T-cell (primary cell): ENCODE measurements around the gene DSCAML1. TPM values are rescaled to one million over a fixed set of nuclear protein-coding genes. Genes with fewer than 3 reads are reported as not detected.

ENCODE experiments used
- ATAC-seq, 4 experiments: fragments of 200-7000 bp in 3 of 4; fragments of 150-1000 bp in 1 of 4; cut with Tn5 transposase; replicated peaks in 1 of 4; 1 replicate in 3 of 4; 2 replicates in 1 of 4; pipeline ENCODE4 v1.10.0; 2021; ENCODE audit warnings: moderate library complexity in 3 of 4, mild to moderate bottlenecking in 2 of 4, moderate number of reproducible peaks in 1 of 4
- CTCF ChIA-PET, 2 donors: fragments of 300-600 bp; sonication (Branson Sonifier 250); formaldehyde crosslinking; loops; one replicate each; lab custom pipeline; 2022; ENCODE audit warnings: antibody characterized with exemption in 2 of 2; lab: Charles Lee
- POLR2A ChIA-PET, 2 donors: fragments of 300-600 bp; sonication (Branson Sonifier 250); formaldehyde crosslinking; loops; one replicate each; lab custom pipeline; 2022; ENCODE audit warnings: antibody characterized with exemption in 2 of 2; lab: Charles Lee
- DNase-seq, 35 experiments: peaks; one replicate each; pipeline versions ENCODE4 v3.0.0 to v3.0.0-alpha.2; 2013 to 2023
- H3K27ac ChIP-seq: one replicate; pipeline ENCODE4 v1.5.1; 2013; ENCODE audit warnings: low read length
- H3K27me3 ChIP-seq, 2 experiments: replicated peaks in 1 of 2; 1 replicate in 1 of 2; 2 replicates in 1 of 2; pipeline versions ENCODE4 v1.6.1 to v1.7.0; 2013; ENCODE audit warnings: low read length in 1 of 2, mixed read lengths in 1 of 2; ENCODE audit not compliant: control insufficient read depth in 2 of 2, insufficient read depth in 2 of 2; ENCODE audit errors: extremely low read depth in 1 of 2
- H3K36me3 ChIP-seq, 2 donors: 1 replicate in 1 of 2; 2 replicates in 1 of 2; pipeline versions ENCODE4 v1.6.1 to v1.7.0; 2013; ENCODE audit warnings: low read length in 1 of 2; ENCODE audit not compliant: control insufficient read depth in 2 of 2, insufficient read depth in 1 of 2; ENCODE audit errors: extremely low read depth in 1 of 2
- H3K4me1 ChIP-seq, 2 experiments: 1 replicate in 1 of 2; 2 replicates in 1 of 2; pipeline versions ENCODE4 v1.6.1 to v1.7.0; 2013; ENCODE audit warnings: low read length in 2 of 2, mixed read lengths in 1 of 2; ENCODE audit not compliant: insufficient read depth in 2 of 2, control insufficient read depth in 1 of 2; ENCODE audit errors: extremely low read depth in 1 of 2
- H3K4me3 ChIP-seq, 2 donors: 1 replicate in 1 of 2; 2 replicates in 1 of 2; pipeline versions ENCODE4 v1.5.1 to v1.7.0; 2013; ENCODE audit warnings: mild to moderate bottlenecking in 2 of 2, low read length in 1 of 2, moderate library complexity in 1 of 2; ENCODE audit not compliant: control insufficient read depth in 1 of 2; ENCODE audit errors: extremely low read depth in 1 of 2
- H3K9me3 ChIP-seq: 2 replicates; pipeline ENCODE4 v1.7.0; 2013
- H3K27ac Mint-ChIP-seq, 2 donors: one replicate each; pipeline ENCODE4 v1.8.0; 2020 to 2021; ENCODE audit warnings: mild to moderate bottlenecking in 2 of 2, mixed read lengths in 2 of 2
- H3K27me3 Mint-ChIP-seq, 2 donors: one replicate each; pipeline ENCODE4 v1.8.0; 2021 to 2022; ENCODE audit warnings: mixed read lengths in 2 of 2
- H3K36me3 Mint-ChIP-seq: one replicate; pipeline ENCODE4 v1.8.0; 2021; ENCODE audit warnings: mixed read lengths
- H3K4me1 Mint-ChIP-seq, 3 donors: one replicate each; pipeline ENCODE4 v1.8.0; 2020 to 2022; ENCODE audit warnings: mixed read lengths in 3 of 3, mild to moderate bottlenecking in 1 of 3
- H3K4me3 Mint-ChIP-seq, 3 donors: one replicate each; pipeline ENCODE4 v1.8.0; 2020 to 2022; ENCODE audit warnings: mild to moderate bottlenecking in 3 of 3, mixed read lengths in 3 of 3, moderate library complexity in 3 of 3
- H3K9me3 Mint-ChIP-seq, 3 donors: one replicate each; pipeline ENCODE4 v1.8.0; 2020 to 2022; ENCODE audit warnings: mixed read lengths in 3 of 3
- WGBS: methylation state at CpG from one replicate; pipeline ENCODE4 v1.1.5; 2013; ENCODE audit warnings: missing lambda C conversion rate; ENCODE audit not compliant: insufficient coverage; 5-methylcytosine and 5-hydroxymethylcytosine counted together
- total RNA-seq, 35 experiments: library from RNA in 6 of 35; stranded (reverse) in 6 of 35; fragments of 120-200 nt in 1 of 35; gene quantifications; one replicate each; pipeline versions ENCODE4 v1.2.1 to v1.2.4 and lab custom pipeline; 2013 to 2026

Gene DSCAML1
- total RNA-seq, 5 donors from 2014 or later (not counting 1 experiment from before 2014, with no cell fraction given), result 0.15 to 2.4 (median 0.96) TPM

- Mint-ChIP-seq H3K27me3 (peaks cover 3 to 14% of the 10 kb centered on the region in 2 donors), H3K4me3 (no peak overlapping the region), H3K9me3 (no peaks in the 10 kb centered on the region), H3K4me1 (no peaks in the 10 kb centered on the region), H3K36me3 (no peaks in the 10 kb centered on the region), H3K27ac (no peak overlapping the region)
- Histone ChIP-seq H3K4me3 (no peak overlapping the region), H3K27me3 (peaks cover 0 to 8% of the 10 kb centered on the region in 2 experiments), H3K4me1 (no peaks in the 10 kb centered on the region), H3K27ac (no peak overlapping the region), H3K36me3 (peaks cover 0 to 3% of the 10 kb centered on the region in 2 donors), H3K9me3 (no peaks in the 10 kb centered on the region)
- CTCF ChIA-PET, result no interaction called here
- no peak for ATAC-seq
- POLR2A ChIA-PET, result no interaction called here
- WGBS, result 71% methylated on average over 6 of the region's 9 CpGs
- DNase-seq, result no peak
Observed at GRCh38 chr11:117752721-117753237, 44.2 kb downstream of the DSCAML1 start.

- H3K27ac Mint-ChIP-seq, result no peak overlapping the region
Observed at GRCh38 chr11:117752071-117752470, 44.9 kb downstream of the DSCAML1 start.

GRCh38 chr11:117750916-117751662 is 45.9 kb downstream of the DSCAML1 start:
- CTCF ChIA-PET, result no interaction called here
- Mint-ChIP-seq H3K27ac (no peak overlapping the region), H3K36me3 (no peaks in the 10 kb centered on the region), H3K4me3 (no peak overlapping the region), H3K9me3 (no peaks in the 10 kb centered on the region), H3K4me1 (no peaks in the 10 kb centered on the region), H3K27me3 (peaks cover 3 to 10% of the 10 kb centered on the region in 2 donors)
- Histone ChIP-seq H3K9me3 (no peaks in the 10 kb centered on the region), H3K27me3 (peaks cover 0 to 13% of the 10 kb centered on the region in 2 experiments), H3K27ac (no peak overlapping the region), H3K4me3 (no peak overlapping the region), H3K36me3 (peaks cover 0 to 3% of the 10 kb centered on the region in 2 donors), H3K4me1 (no peaks in the 10 kb centered on the region)
- no peak for ATAC-seq
- no peak for DNase-seq
- WGBS, result 83% methylated on average over 4 of the region's 14 CpGs
- POLR2A ChIA-PET, result interaction anchor here in 1 of 2 donors (0.7 kb wide), 1 partner anchor 23 kb away, joined by 4 read pairs; no protein-coding TSS in a partner anchor

More at GRCh38 chr11:117752071-117752470, 44.9 kb downstream of the DSCAML1 start:
- DNase-seq, result no peak
- ATAC-seq, result no peak
- Mint-ChIP-seq H3K27me3 (peaks cover 3 to 15% of the 10 kb centered on the region in 2 donors), H3K9me3 (no peaks in the 10 kb centered on the region), H3K4me3 (no peak overlapping the region), H3K36me3 (no peaks in the 10 kb centered on the region), H3K4me1 (no peaks in the 10 kb centered on the region)
- Histone ChIP-seq H3K27me3 (peaks cover 0 to 10% of the 10 kb centered on the region in 2 experiments), H3K4me1 (no peaks in the 10 kb centered on the region), H3K9me3 (no peaks in the 10 kb centered on the region), H3K4me3 (no peak overlapping the region), H3K27ac (no peak overlapping the region), H3K36me3 (peaks cover 0 to 3% of the 10 kb centered on the region in 2 donors)
- WGBS, result no CpG with 5 or more reads among the region's 2 CpGs
- CTCF ChIA-PET, result no interaction called here
- POLR2A ChIA-PET, result no interaction called here

GRCh38 chr11:117750357-117750756 is 46.7 kb downstream of the DSCAML1 start:
- Mint-ChIP-seq H3K27ac (no peak overlapping the region), H3K27me3 (peaks cover 0 to 4% of the 10 kb centered on the region in 2 donors), H3K9me3 (no peaks in the 10 kb centered on the region), H3K36me3 (no peaks in the 10 kb centered on the region), H3K4me1 (no peaks in the 10 kb centered on the region), H3K4me3 (no peak overlapping the region)
- ATAC-seq (no peak), DNase-seq (no peak)
- peaks cover 0 to 3% of the 10 kb centered on the region in 2 donors for H3K36me3 ChIP-seq
- WGBS, result 86% methylated on average over 5 of the region's 5 CpGs
- peaks cover 0 to 12% of the 10 kb centered on the region in 2 experiments for H3K27me3 ChIP-seq
- CTCF ChIA-PET, result no interaction called here
- H3K27ac ChIP-seq, result no peak overlapping the region
- H3K4me1 ChIP-seq, result no peaks in the 10 kb centered on the region
- POLR2A ChIA-PET, result no interaction called here
- H3K9me3 ChIP-seq, result no peaks in the 10 kb centered on the region
- no peak overlapping the region for H3K4me3 ChIP-seq

GRCh38 chr11:117749541-117749910 is 47.5 kb downstream of the DSCAML1 start:
- no peaks in the 10 kb centered on the region for H3K9me3 Mint-ChIP-seq
- Histone ChIP-seq H3K36me3 (peaks cover 0 to 3% of the 10 kb centered on the region in 2 donors), H3K4me3 (no peak overlapping the region), H3K27ac (no peak overlapping the region), H3K9me3 (no peaks in the 10 kb centered on the region), H3K27me3 (peaks cover 0 to 20% of the 10 kb centered on the region in 2 experiments), H3K4me1 (no peaks in the 10 kb centered on the region)
- H3K27ac Mint-ChIP-seq, result no peak overlapping the region
- peaks cover 0 to 6% of the 10 kb centered on the region in 2 donors for H3K27me3 Mint-ChIP-seq
- WGBS, result 94% methylated on average over 8 of the region's 8 CpGs
- H3K4me1 Mint-ChIP-seq, result no peaks in the 10 kb centered on the region
- no peaks in the 10 kb centered on the region for H3K36me3 Mint-ChIP-seq
- H3K4me3 Mint-ChIP-seq, result no peak overlapping the region
- DNase-seq (no peak), ATAC-seq (no peak)
- ChIA-PET CTCF (no interaction called here), POLR2A (no interaction called here)

GRCh38 chr11:117748771-117749540 is 48.1 kb downstream of the DSCAML1 start:
- Mint-ChIP-seq H3K4me3 (no peak overlapping the region), H3K27ac (no peak overlapping the region), H3K27me3 (peaks cover under 1 to 12% of the 10 kb centered on the region in 2 donors), H3K9me3 (no peaks in the 10 kb centered on the region), H3K36me3 (no peaks in the 10 kb centered on the region), H3K4me1 (no peaks in the 10 kb centered on the region)
- Histone ChIP-seq H3K36me3 (peaks cover 0 to 3% of the 10 kb centered on the region in 2 donors), H3K27me3 (peaks cover 0 to 25% of the 10 kb centered on the region in 2 experiments), H3K9me3 (no peaks in the 10 kb centered on the region), H3K4me3 (no peak overlapping the region), H3K27ac (no peak overlapping the region), H3K4me1 (no peaks in the 10 kb centered on the region)
- no peak for DNase-seq
- ATAC-seq, result no peak
- CTCF ChIA-PET, result no interaction called here
- WGBS, result 76% methylated on average over 9 of the region's 14 CpGs
- POLR2A ChIA-PET, result no interaction called here
